GM12878 (cell line): ENCODE measurements around the gene GARIN5B. TPM values are rescaled to one million over a fixed set of nuclear protein-coding genes. Genes with fewer than 3 reads are reported as not detected.

ENCODE experiments used
- ATAC-seq: fragments of 200-7000 bp; cut with Tn5 transposase; 3 replicates; pipeline ENCODE4 v1.9.1; 2020; ENCODE audit warnings: mild to moderate bottlenecking, moderate library complexity
- BruUV-seq: library from RNA; stranded (reverse); fragments of 400-500 nt; replicated peaks from 2 replicates; lab custom pipeline; 2021; lab: Mats Ljungman, UMichigan
- CTCF ChIA-PET: fragments of 300-600 bp; sonication (Branson Sonifier 250); formaldehyde crosslinking; extraction: SDS; loops from one replicate; lab custom pipeline; 2021; ENCODE audit warnings: inconsistent platforms; lab: Yijun Ruan, JAX
- POLR2A ChIA-PET: fragments of 350-600 bp; formaldehyde crosslinking; extraction: SDS; loops from one replicate; lab custom pipeline; 2021; ENCODE audit warnings: inconsistent platforms; lab: Charles Lee
- RAD21 ChIA-PET: fragments of 300-600 bp; sonication (Branson Sonifier 250); formaldehyde crosslinking; loops from one replicate; lab custom pipeline; 2023; ENCODE audit warnings: antibody characterized with exemption; ENCODE audit not compliant: unreplicated experiment; lab: Charles Lee
- SMC1A ChIA-PET: fragments of 300-600 bp; sonication (Branson Sonifier 250); formaldehyde crosslinking; loops from one replicate; lab custom pipeline; 2023; ENCODE audit not compliant: unreplicated experiment, uncharacterized antibody; lab: Charles Lee
- DNase-seq: peaks from one replicate; pipeline ENCODE4 v3.0.0-alpha.2; 2011; ENCODE audit warnings: low read depth, low spot score
- FAIRE-seq: peaks from 3 replicates; lab custom pipeline; 2011; peaks lifted over from hg19 to GRCh38; lab: Jason Lieb, UNC
- H2AFZ ChIP-seq: 2 replicates; pipeline ENCODE4 v1.6.0; 2011; ENCODE audit warnings: low read depth, low read length, control low read depth; ENCODE audit not compliant: control insufficient read depth
- H3K27ac ChIP-seq: 2 replicates; pipeline ENCODE4 v1.5.1; 2011; ENCODE audit warnings: control low read depth; ENCODE audit not compliant: control insufficient read depth, insufficient read depth
- H3K27me3 ChIP-seq, 2 experiments: replicated peaks in 1 of 2; 2 replicates each; pipeline versions ENCODE4 v1.6.0 to v1.6.1; 2011; ENCODE audit warnings: low read length in 1 of 2; ENCODE audit not compliant: control insufficient read depth in 2 of 2, insufficient read depth in 2 of 2
- H3K36me3 ChIP-seq, 2 experiments: 2 replicates each; pipeline ENCODE4 v1.5.1; 2011; ENCODE audit warnings: low read length in 1 of 2; ENCODE audit not compliant: control insufficient read depth in 2 of 2, insufficient read depth in 2 of 2
- H3K4me1 ChIP-seq: 2 replicates; pipeline ENCODE4 v1.6.1; 2011; ENCODE audit warnings: mild to moderate bottlenecking, low read length, moderate library complexity, mixed read lengths; ENCODE audit not compliant: control insufficient read depth, insufficient read depth
- H3K4me2 ChIP-seq: 2 replicates; pipeline ENCODE4 v1.6.0; 2011; ENCODE audit warnings: control low read depth; ENCODE audit not compliant: control insufficient read depth, insufficient read depth
- H3K4me3 ChIP-seq: fragments of 200-600 bp; sonication (generic); 2 replicates; pipeline ENCODE4 v1.5.1; 2016
- H3K79me2 ChIP-seq: 2 replicates; pipeline ENCODE4 v1.6.0; 2011; ENCODE audit warnings: low read length; ENCODE audit not compliant: control insufficient read depth, insufficient read depth
- H3K9ac ChIP-seq: 2 replicates; pipeline ENCODE4 v1.8.0; 2011; ENCODE audit warnings: low read length, control low read depth, mixed read lengths; ENCODE audit not compliant: control insufficient read depth, insufficient read depth
- H3K9me3 ChIP-seq: replicated peaks from 3 replicates; pipeline ENCODE4 v1.5.1; 2011; ENCODE audit warnings: mild to moderate bottlenecking, low read length; ENCODE audit not compliant: control insufficient read depth, insufficient read depth
- H4K20me1 ChIP-seq: 2 replicates; pipeline ENCODE4 v1.6.0; 2011; ENCODE audit not compliant: control insufficient read depth, insufficient read depth
- ATF7 ChIP-seq: fragments of 450-650 bp; IDR thresholded peaks from 2 replicates; pipeline ENCODE4 v1.6.1; 2016; ENCODE audit warnings: low read depth, mild to moderate bottlenecking
- EGR1 ChIP-seq, 2 experiments: IDR thresholded peaks; 1 replicate in 1 of 2; 2 replicates in 1 of 2; pipeline ENCODE4 v1.6.1; 2011 to 2012; ENCODE audit warnings: low read depth in 2 of 2, low read length in 2 of 2, borderline replicate concordance in 1 of 2, mild to moderate bottlenecking in 1 of 2, moderate library complexity in 1 of 2
- GABPA ChIP-seq: IDR thresholded peaks from 2 replicates; pipeline ENCODE4 v1.6.1; 2014; ENCODE audit warnings: antibody characterized with exemption, low read depth, mild to moderate bottlenecking, inconsistent platforms
- NBN ChIP-seq: fragments of 450-650 bp; IDR thresholded peaks from 2 replicates; pipeline ENCODE4 v1.6.1; 2016
- NFYA ChIP-seq: IDR thresholded peaks from 2 replicates; pipeline ENCODE4 v1.6.1; 2011; ENCODE audit warnings: low read depth, mild to moderate bottlenecking, low read length, improper control_type of control experiment, borderline replicate concordance
- RAD21 ChIP-seq: IDR thresholded peaks from 2 replicates; pipeline ENCODE4 v1.6.1; 2011; ENCODE audit warnings: mild to moderate bottlenecking, low read depth, low read length, moderate library complexity; ENCODE audit not compliant: insufficient read depth
- RB1 ChIP-seq: fragments of 450-650 bp; formaldehyde crosslinking; IDR thresholded peaks from 2 replicates; pipeline ENCODE4 v1.6.1; 2017; ENCODE audit warnings: mild to moderate bottlenecking, borderline replicate concordance
- SIX5 ChIP-seq: IDR thresholded peaks from 2 replicates; pipeline ENCODE4 v1.6.1; 2011; ENCODE audit warnings: mild to moderate bottlenecking, low read depth, low read length, moderate library complexity; ENCODE audit not compliant: severe bottlenecking
- TAF1 ChIP-seq: IDR thresholded peaks from 2 replicates; pipeline ENCODE4 v1.6.1; 2011; ENCODE audit warnings: mild to moderate bottlenecking, low read depth, low read length, borderline replicate concordance
- ZNF384 ChIP-seq: IDR thresholded peaks from 2 replicates; pipeline ENCODE4 v1.6.1; 2012; ENCODE audit warnings: low read depth, mild to moderate bottlenecking, low read length, improper control_type of control experiment, borderline replicate concordance
- ZNF622 ChIP-seq: fragments of 450-650 bp; IDR thresholded peaks from 2 replicates; pipeline ENCODE4 v1.6.1; 2017; ENCODE audit warnings: mild to moderate bottlenecking, inconsistent platforms
- ZSCAN29 ChIP-seq: fragments of 450-650 bp; IDR thresholded peaks from 2 replicates; pipeline ENCODE4 v1.6.1; 2017; ENCODE audit warnings: mild to moderate bottlenecking, moderate library complexity
- WGBS: methylation state at CpG from one replicate; pipeline ENCODE4 v1.1.6; 2016; ENCODE audit warnings: low lambda C conversion rate; ENCODE audit not compliant: insufficient replicate concordance, insufficient coverage; ENCODE audit errors: missing lambda C conversion rate; 5-methylcytosine and 5-hydroxymethylcytosine counted together
- in situ Hi-C: fragments of 300-500 bp; cut with MboI; formaldehyde crosslinking; loops from 9 replicates; pipeline ENCODE4 v1.14.3; 2018; ENCODE audit warnings: mixed read lengths
- intact Hi-C: fragments of 100-400 bp; cut with micrococcal nuclease; formaldehyde crosslinking; loops from one replicate; pipeline ENCODE4 v1.14.2; 2022; ENCODE audit not compliant: unreplicated experiment
- polyA plus RNA-seq, 11 experiments: library from polyadenylated mRNA; depleted of rRNA in 4 of 11; unstranded in 6 of 11; stranded (reverse) in 5 of 11; fragments of >200 nt; fragmentation: Nextera tagmentation in 4 of 11; fragmentation: Illumina TruSeq in 1 of 11; extraction: Ambion mirVana in 4 of 11; extraction: Trizol in 1 of 11; gene quantifications; 1 replicate in 1 of 11; 2 replicates in 10 of 11; pipeline versions ENCODE4 v1.2.1 to v1.2.3, GENCODE V29; 2011 to 2016; ENCODE audit warnings: inconsistent platforms in 2 of 11, missing spikeins in 2 of 11, low read depth in 1 of 11
- total RNA-seq, 4 experiments: library from RNA; depleted of rRNA in 3 of 4; stranded (reverse); fragments of >200 nt in 3 of 4; fragmentation: Illumina TruSeq in 1 of 4; extraction: Trizol in 1 of 4; gene quantifications; 2 replicates each; pipeline versions ENCODE4 v1.2.1 to v1.2.3, GENCODE V29; 2013 to 2021
- TF ChIP-seq, protein P1 (sequence below): IDR thresholded peaks from 2 replicates; pipeline ENCODE4 v1.6.1; 2012; ENCODE audit warnings: improper control_type of control experiment, low read depth, low read length; ENCODE audit not compliant: insufficient replicate concordance

GARIN5B gene
- total and polyA plus RNA-seq, 10 of the 15 experiments (the other 5 are each of a cell fraction or from before 2014, with no cell fraction given) = not detected

DNA sequence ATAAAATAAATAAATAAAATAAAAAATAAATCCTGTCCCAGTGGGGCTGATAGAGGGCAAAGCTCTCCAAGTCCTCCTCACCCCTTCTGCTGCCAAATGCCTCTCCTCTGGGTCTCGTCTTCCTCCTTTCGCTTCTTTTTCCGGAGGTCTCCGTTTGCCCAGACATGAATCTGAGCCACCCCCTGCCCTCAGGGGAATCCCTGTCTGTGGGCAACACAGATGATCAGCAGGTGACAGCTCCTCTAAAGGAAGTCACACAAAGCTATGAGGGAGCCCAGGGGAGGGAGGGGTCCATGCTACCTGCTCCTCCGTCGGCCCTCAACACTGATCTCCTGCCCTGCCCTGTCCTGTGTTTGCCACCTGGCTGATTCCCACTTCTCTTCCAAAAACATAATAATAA lies 38.4 kb downstream of the GARIN5B start:
- RAD21 ChIA-PET = interaction anchor here (1.0 kb wide), 1 partner anchor 15 kb away, joined by 3 read pairs; the partner anchor contains the start of gene KMT5C
- in situ Hi-C loops = no loop called here
- no peak overlapping the region for H3K4me3 ChIP-seq
- H3K27me3 ChIP-seq = no peaks in the 10 kb centered on the region
- 83% methylated on average over 6 of the region's 6 CpGs for WGBS
- no peaks in the 10 kb centered on the region for H3K9me3 ChIP-seq
- no peaks in the 10 kb centered on the region for H4K20me1 ChIP-seq
- H3K27ac ChIP-seq = no peak overlapping the region
- no peak overlapping the region for H3K9ac ChIP-seq
- no peak for FAIRE-seq
- BruUV-seq = no TSS peak
- intact Hi-C loops = no loop called here
- no peak for DNase-seq
- TF ChIP-seq, protein P1, sequence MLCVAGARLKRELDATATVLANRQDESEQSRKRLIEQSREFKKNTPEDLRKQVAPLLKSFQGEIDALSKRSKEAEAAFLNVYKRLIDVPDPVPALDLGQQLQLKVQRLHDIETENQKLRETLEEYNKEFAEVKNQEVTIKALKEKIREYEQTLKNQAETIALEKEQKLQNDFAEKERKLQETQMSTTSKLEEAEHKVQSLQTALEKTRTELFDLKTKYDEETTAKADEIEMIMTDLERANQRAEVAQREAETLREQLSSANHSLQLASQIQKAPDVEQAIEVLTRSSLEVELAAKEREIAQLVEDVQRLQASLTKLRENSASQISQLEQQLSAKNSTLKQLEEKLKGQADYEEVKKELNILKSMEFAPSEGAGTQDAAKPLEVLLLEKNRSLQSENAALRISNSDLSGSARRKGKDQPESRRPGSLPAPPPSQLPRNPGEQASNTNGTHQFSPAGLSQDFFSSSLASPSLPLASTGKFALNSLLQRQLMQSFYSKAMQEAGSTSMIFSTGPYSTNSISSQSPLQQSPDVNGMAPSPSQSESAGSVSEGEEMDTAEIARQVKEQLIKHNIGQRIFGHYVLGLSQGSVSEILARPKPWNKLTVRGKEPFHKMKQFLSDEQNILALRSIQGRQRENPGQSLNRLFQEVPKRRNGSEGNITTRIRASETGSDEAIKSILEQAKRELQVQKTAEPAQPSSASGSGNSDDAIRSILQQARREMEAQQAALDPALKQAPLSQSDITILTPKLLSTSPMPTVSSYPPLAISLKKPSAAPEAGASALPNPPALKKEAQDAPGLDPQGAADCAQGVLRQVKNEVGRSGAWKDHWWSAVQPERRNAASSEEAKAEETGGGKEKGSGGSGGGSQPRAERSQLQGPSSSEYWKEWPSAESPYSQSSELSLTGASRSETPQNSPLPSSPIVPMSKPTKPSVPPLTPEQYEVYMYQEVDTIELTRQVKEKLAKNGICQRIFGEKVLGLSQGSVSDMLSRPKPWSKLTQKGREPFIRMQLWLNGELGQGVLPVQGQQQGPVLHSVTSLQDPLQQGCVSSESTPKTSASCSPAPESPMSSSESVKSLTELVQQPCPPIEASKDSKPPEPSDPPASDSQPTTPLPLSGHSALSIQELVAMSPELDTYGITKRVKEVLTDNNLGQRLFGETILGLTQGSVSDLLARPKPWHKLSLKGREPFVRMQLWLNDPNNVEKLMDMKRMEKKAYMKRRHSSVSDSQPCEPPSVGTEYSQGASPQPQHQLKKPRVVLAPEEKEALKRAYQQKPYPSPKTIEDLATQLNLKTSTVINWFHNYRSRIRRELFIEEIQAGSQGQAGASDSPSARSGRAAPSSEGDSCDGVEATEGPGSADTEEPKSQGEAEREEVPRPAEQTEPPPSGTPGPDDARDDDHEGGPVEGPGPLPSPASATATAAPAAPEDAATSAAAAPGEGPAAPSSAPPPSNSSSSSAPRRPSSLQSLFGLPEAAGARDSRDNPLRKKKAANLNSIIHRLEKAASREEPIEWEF = no peak
- no peak for TF ChIP-seq ZNF384
- no peak for TF ChIP-seq ZNF622
- no peak for TF ChIP-seq ZSCAN29
- TF ChIP-seq RB1 = no peak
- TF ChIP-seq NBN = no peak
- TF ChIP-seq NFYA = no peak
- TF ChIP-seq SIX5 = no peak
- no peak for TF ChIP-seq ATF7
- TF ChIP-seq GABPA = no peak
- no peak for TF ChIP-seq EGR1 (IDR thresholded peaks at IDR 0.05; ENCODE audit: borderline replicate concordance in 1 of 2, low read depth in 2 of 2, low read length in 2 of 2)
- TF ChIP-seq RAD21 = no peak
- TF ChIP-seq TAF1 = no peak
- CTCF ChIA-PET = interaction anchor here (1.4 to 1.5 kb wide), 2 partner anchors 22 to 65 kb away, joined by 3 read pairs; no protein-coding TSS in a partner anchor
- H3K79me2 ChIP-seq = no peaks in the 10 kb centered on the region
- POLR2A ChIA-PET = interaction anchor here (2.2 kb wide), 1 partner anchor 14 kb away, joined by 7 read pairs; the partner anchor contains the start of gene KMT5C
- peak overlapping the region; percentile 3; the same call in 1 of the 2 replicates for H2AFZ ChIP-seq
- H3K4me1 ChIP-seq = no peaks in the 10 kb centered on the region
- SMC1A ChIA-PET = no interaction called here
- H3K4me2 ChIP-seq = no peak overlapping the region
- H3K36me3 ChIP-seq = no peaks in the 10 kb centered on the region
- ATAC-seq = no peak
